Left lung (tissue), 10 donors: ENCODE data around the gene L3MBTL1. TPM values are rescaled to one million over a fixed set of nuclear protein-coding genes. Genes with fewer than 3 reads are reported as not detected.

Experiments used
- ATAC-seq: fragments of 200-7000 bp; cut with Tn5 transposase; one replicate; pipeline ENCODE4 v1.9.1; 2020; ENCODE audit warnings: moderate library complexity
- DNase-seq, 4 donors: peaks; one replicate each; pipeline ENCODE4 v3.0.0-alpha.2; 2013 to 2020
- H3K27ac ChIP-seq, 2 donors: fragments of 200-600 bp; sonication (generic) in 1 of 2; one replicate each; pipeline versions ENCODE4 v1.5.0 to v1.8.0; 2020 to 2021
- H3K27me3 ChIP-seq, 2 donors: fragments of 200-600 bp; sonication (generic) in 1 of 2; one replicate each; pipeline versions ENCODE4 v1.5.0 to v1.8.0; 2020 to 2021
- H3K36me3 ChIP-seq, 2 donors: fragments of 200-600 bp; sonication (generic) in 1 of 2; one replicate each; pipeline versions ENCODE4 v1.5.0 to v1.8.0; 2020 to 2021
- H3K4me1 ChIP-seq, 2 donors: fragments of 200-600 bp; one replicate each; pipeline ENCODE4 v1.8.0; 2021
- H3K4me3 ChIP-seq, 2 donors: fragments of 200-600 bp; sonication (generic) in 1 of 2; one replicate each; pipeline versions ENCODE4 v1.5.0 to v1.8.0; 2020 to 2021; ENCODE audit warnings: mild to moderate bottlenecking in 1 of 2
- H3K9me3 ChIP-seq, 2 donors: fragments of 200-600 bp; sonication (generic) in 1 of 2; one replicate each; pipeline versions ENCODE4 v1.5.0 to v1.8.0; 2020 to 2021
- intact Hi-C, 2 donors: fragments of 100-400 bp; cut with DNase I; formaldehyde crosslinking; loops; one replicate each; pipeline versions ENCODE4 v1.11.2 to v1.14.2; 2022
- polyA plus RNA-seq, 6 donors: library from polyadenylated mRNA; unstranded; fragments of 120-200 nt; gene quantifications; one replicate each; pipeline ENCODE4 v1.2.1, GENCODE V29; 2013; ENCODE audit not compliant: insufficient read length in 6 of 6
- total RNA-seq, 2 donors: library from RNA; stranded (reverse); fragmentation: NEBNext Ultra II Directional; extraction: Animal tissue kit (Norgen Biotek cat#: 25700); gene quantifications; one replicate each; pipeline ENCODE4 v1.2.1, GENCODE V29; 2021
- TF ChIP-seq, protein P1 (sequence below), 2 donors: fragments of 200-600 bp; sonication (generic) in 1 of 2; IDR thresholded peaks; one replicate each; pipeline versions ENCODE4 v1.5.0 to v1.8.0; 2021; ENCODE audit warnings: antibody characterized with exemption in 2 of 2
- donor health status: DM: no; HTN: yes; CAD: no.
- donor health status: DM: no; HTN: no; CAD: no.

The L3MBTL1 gene
- total and polyA plus RNA-seq, 8 donors: 8.1 to 25.4 (median 19.7) TPM

DNA sequence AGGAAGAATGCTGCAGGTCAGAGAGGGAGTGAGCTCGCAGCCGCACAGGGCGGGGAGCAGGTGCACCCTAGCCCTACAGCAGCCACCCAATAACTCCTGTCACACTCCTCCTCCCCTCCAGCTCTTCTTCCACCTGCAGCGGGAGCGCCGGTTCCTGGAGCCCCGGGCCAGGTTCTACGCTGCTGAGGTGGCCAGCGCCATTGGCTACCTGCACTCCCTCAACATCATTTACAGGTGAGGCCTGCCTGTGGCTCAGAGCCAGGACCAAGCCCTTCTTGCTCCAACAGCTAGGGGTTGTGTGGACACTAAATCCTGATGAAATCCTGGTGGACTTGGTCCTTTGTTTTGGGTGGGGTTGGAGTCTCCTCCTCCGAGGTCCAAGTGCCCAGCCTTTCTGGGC, 63.0 kb downstream of the L3MBTL1 start:
- Histone ChIP-seq H3K4me3 (no peak overlapping the region), H3K36me3 (no peaks in the 10 kb centered on the region), H3K9me3 (no peaks in the 10 kb centered on the region), H3K4me1 (no peaks in the 10 kb centered on the region), H3K27me3 (no peaks in the 10 kb centered on the region), H3K27ac (no peak overlapping the region)
- no peak for ATAC-seq
- DNase-seq: no peak
- intact Hi-C loops: no loop called here
- TF ChIP-seq, protein P1, sequence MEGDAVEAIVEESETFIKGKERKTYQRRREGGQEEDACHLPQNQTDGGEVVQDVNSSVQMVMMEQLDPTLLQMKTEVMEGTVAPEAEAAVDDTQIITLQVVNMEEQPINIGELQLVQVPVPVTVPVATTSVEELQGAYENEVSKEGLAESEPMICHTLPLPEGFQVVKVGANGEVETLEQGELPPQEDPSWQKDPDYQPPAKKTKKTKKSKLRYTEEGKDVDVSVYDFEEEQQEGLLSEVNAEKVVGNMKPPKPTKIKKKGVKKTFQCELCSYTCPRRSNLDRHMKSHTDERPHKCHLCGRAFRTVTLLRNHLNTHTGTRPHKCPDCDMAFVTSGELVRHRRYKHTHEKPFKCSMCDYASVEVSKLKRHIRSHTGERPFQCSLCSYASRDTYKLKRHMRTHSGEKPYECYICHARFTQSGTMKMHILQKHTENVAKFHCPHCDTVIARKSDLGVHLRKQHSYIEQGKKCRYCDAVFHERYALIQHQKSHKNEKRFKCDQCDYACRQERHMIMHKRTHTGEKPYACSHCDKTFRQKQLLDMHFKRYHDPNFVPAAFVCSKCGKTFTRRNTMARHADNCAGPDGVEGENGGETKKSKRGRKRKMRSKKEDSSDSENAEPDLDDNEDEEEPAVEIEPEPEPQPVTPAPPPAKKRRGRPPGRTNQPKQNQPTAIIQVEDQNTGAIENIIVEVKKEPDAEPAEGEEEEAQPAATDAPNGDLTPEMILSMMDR (IDR thresholded peaks at IDR 0.05): no peak

DNA sequence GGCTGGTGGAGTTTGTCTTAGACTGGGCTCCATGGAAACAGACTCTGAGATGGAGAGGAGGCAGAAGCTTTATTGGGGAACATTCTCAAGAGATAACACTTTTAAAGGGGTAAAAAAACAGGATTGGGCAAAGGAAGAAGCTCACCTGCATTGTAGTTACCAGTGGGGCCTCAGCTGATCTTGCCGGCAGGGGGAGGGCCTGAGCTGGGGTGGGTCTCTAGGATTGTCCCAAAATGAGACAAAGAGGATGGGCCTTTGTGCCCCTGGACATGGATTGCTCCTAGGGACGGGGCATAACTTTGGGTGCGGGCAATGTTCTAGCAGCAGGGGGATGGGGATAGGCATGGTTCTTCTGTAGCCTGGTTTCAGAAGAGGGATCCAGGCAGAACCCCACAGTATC, 63.8 kb downstream of the L3MBTL1 start:
- TF ChIP-seq, protein P1 (IDR thresholded peaks at IDR 0.05): no peak
- Histone ChIP-seq H3K27me3 (no peaks in the 10 kb centered on the region), H3K4me3 (no peak overlapping the region), H3K9me3 (no peaks in the 10 kb centered on the region), H3K4me1 (no peaks in the 10 kb centered on the region), H3K27ac (no peak overlapping the region), H3K36me3 (no peaks in the 10 kb centered on the region)
- ATAC-seq (no peak), DNase-seq (no peak)
- intact Hi-C loops: no loop called here

DNA sequence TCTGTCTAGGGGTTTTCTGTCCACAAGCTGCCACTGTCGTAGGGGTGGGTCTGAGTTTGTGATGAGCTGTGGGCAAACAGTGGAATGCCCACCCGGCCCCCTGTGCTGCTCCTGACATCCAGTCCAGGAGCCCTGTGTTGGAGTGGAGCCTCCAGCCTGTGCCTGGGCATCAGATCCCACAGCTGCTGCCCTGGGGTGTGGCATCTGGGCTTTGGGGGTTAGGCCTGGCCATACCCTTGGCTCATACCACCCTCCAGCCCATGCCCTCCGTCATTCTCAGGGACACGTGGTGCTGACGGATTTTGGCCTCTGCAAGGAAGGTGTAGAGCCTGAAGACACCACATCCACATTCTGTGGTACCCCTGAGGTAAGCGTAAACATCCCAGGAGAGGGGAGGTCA, 64.3 kb downstream of the L3MBTL1 start:
- TF ChIP-seq, protein P1 (IDR thresholded peaks at IDR 0.05): no peak
- no peak overlapping the region for H3K4me3 ChIP-seq
- H3K27me3 ChIP-seq: no peaks in the 10 kb centered on the region
- H3K4me1 ChIP-seq: no peaks in the 10 kb centered on the region
- DNase-seq (no peak), ATAC-seq (no peak)
- intact Hi-C loops: no loop called here
- no peaks in the 10 kb centered on the region for H3K9me3 ChIP-seq
- H3K36me3 ChIP-seq: no peaks in the 10 kb centered on the region
- no peak overlapping the region for H3K27ac ChIP-seq

DNA sequence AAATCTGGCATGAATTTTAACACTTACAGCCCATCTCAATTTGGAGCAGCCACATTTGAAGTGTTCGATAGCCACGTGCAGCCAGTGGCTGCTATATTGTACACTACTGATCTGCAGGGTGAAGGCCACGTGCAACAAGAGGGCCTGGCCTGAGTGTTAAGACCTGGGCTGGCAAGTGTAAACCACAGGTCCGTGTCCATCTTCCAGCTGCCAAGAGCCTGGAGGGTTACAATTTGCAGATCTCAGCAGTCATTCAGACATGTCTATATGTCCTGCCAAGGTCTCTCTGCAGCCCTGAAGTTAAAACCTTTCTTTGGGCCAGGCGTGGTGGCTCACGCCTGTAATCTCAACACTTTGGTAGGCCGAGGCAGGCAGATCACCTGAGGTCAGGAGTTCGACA, 65.4 kb downstream of the L3MBTL1 start:
- intact Hi-C loops: no loop called here
- no peak overlapping the region for H3K4me3 ChIP-seq
- H3K27ac ChIP-seq: no peak overlapping the region
- no peak for DNase-seq
- H3K36me3 ChIP-seq: no peaks in the 10 kb centered on the region
- H3K9me3 ChIP-seq: no peaks in the 10 kb centered on the region
- H3K4me1 ChIP-seq: no peaks in the 10 kb centered on the region
- ATAC-seq: no peak
- H3K27me3 ChIP-seq: no peaks in the 10 kb centered on the region
- TF ChIP-seq, protein P1 (IDR thresholded peaks at IDR 0.05): no peak

DNA sequence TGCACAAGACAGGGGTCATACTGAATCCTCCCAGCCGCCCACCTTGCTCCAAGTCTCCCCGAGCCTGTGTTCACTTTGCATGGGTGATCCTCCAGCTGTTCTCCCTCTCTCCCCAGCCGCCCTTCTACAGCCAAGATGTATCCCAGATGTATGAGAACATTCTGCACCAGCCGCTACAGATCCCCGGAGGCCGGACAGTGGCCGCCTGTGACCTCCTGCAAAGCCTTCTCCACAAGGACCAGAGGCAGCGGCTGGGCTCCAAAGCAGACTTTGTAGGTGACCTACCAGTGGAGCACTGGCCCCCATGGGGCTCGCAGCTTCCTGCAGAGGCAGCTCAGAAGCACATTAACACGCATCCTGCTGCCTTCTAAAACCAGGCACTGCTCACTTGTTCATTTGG, 68.6 kb downstream of the L3MBTL1 start:
- DNase-seq (no peak), ATAC-seq (no peak)
- Histone ChIP-seq H3K27ac (no peak overlapping the region), H3K4me3 (no peak overlapping the region), H3K4me1 (no peaks in the 10 kb centered on the region), H3K27me3 (no peaks in the 10 kb centered on the region), H3K36me3 (no peaks in the 10 kb centered on the region), H3K9me3 (no peaks in the 10 kb centered on the region)
- intact Hi-C loops: no loop called here
- TF ChIP-seq, protein P1 (IDR thresholded peaks at IDR 0.05): no peak
